ENCODE results near the gene CDK5R2.

Gene CDK5R2

DNA sequence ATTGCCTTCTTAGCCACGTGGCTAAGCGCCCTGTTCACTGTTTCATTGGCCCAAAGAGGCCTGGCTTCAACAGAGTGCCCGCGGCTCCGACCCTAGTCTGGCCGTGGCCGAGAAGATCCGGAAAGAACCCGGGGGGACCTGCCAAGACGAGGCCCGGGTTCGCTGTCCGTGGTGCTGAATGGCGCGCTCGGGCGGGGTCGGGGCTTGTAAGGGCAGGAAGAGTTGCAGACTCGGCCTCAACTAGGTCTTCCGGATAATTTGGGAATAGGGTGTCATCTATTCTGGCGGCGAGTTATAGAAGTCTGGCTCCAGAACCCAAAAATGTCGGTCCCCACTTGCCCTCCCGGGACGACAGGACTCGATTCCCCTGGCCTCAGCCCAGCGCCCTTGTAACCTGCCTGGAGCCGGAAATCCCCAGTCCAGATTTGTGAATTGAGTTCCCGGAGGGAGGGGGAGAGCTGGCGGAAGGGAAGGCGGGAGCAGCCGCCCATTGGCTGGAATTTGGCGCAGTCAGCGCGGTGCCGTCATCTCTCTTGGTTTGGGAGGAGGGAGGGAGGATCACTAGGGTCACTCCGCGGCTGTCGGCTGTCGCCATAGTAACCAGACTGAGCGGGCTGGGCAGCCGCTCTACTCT lies 3.5 kb downstream of the CDK5R2 start:
- DNase-seq = peak in 2 of 5 donors; percentile 47 to 56

DNA sequence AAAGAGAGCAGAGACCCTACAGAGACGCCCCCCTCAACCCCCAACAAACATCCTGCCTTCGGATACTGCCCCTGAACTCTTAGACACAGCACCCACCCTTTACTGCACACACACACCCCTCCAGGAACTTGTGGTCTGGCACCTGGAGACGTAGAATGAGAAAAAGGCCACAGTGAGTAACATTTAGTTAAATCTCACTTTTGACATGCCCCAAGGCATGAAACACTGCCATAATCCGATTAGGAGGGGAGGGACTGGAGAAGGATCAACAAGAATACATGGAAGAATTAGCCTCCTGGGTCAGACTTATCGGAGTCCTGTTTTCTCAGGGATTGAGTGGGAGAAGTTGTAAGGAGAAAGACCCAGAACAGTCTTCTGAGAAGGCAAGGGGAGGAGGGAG lies 4.1 kb downstream of the CDK5R2 start:
- DNase-seq = no peak

DNA sequence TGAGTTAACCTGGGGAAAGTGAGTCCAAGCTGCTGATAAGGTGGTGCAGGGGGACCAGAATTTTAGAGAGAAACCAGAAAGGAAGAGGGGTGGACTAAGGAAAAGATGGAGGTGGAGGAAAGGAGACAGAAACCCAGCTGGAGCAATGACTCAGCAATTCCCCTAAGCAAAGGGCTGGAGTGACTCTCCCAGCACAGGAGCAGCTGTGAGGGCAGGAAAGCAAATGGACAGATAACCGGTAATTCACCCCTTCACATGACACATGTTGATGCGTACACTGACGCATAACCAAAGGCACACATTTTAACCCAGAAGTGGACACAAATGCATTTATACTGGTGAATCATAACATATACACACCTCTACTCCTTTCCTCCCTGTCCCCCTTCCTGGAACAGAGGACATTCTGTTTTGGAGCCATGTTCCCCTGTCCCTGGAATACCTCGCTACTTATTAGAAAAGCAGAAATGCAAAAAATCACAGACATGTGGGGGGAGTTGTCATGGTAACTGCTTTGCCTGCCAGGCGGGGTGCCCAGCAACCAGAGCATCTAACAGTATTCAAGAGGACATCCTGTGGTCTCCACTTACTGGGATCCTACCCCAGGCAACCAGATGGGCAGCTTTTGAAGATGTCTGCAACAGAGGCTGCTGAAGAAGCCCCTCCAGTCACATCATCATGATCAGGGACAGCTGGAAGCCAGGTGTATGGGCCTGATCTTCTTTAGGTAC lies 4.7 kb downstream of the CDK5R2 start:
- DNase-seq = no peak

DNA sequence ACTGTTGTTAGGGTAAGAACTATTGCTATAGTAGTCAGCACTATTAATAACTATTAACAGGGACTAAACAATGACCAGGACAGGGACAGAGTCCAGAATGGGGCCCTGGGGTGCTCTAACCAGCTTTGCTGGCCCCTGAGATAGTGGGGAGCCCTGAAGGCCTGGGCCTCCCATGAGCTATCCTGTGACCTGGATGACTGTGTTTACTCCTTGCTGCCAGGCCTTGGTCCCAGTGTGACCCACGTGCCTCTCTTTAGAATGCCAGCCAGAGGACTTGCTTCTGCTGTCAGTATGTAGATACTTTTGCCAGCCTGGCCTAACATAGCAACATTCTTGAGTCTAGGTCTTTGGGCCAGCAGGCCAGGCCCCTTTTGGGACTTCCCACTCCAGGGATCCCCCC lies 11.4 kb downstream of the CDK5R2 start:
- DNase-seq = no peak

DNA sequence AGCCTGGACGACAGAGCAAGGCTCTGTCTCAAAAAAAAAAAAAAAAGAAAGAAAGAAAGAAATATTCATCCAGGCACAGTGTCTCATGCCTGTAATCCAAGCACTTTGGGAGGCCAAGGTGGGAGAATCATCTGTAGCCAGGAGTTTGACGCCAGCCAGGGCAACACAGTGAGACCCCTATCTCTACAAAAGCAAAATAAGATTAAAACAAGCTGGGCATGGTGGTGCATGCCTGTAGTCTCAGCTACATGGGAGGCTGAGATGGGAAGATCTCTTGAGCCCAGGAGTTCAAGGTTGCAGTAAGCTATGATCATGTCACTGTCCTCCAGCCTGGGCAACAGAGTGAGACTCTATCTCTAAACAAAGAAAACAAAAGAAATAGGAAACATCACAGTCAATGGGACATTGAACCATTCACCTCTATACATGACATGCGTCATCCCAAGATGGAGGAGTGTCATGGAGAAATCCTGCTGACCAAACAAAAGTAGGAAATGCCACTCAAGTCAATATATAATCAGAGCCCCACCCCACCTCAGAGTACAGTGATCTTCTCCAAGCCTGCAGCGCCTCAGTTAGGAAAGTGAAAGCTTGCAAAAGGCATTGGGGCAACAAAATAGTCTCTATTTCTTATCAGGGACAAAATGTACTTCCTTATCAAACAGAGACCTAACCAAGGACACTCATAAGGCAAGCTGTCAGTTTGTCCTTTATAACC lies 15.8 kb downstream of the CDK5R2 start:
- no peak for DNase-seq

DNA sequence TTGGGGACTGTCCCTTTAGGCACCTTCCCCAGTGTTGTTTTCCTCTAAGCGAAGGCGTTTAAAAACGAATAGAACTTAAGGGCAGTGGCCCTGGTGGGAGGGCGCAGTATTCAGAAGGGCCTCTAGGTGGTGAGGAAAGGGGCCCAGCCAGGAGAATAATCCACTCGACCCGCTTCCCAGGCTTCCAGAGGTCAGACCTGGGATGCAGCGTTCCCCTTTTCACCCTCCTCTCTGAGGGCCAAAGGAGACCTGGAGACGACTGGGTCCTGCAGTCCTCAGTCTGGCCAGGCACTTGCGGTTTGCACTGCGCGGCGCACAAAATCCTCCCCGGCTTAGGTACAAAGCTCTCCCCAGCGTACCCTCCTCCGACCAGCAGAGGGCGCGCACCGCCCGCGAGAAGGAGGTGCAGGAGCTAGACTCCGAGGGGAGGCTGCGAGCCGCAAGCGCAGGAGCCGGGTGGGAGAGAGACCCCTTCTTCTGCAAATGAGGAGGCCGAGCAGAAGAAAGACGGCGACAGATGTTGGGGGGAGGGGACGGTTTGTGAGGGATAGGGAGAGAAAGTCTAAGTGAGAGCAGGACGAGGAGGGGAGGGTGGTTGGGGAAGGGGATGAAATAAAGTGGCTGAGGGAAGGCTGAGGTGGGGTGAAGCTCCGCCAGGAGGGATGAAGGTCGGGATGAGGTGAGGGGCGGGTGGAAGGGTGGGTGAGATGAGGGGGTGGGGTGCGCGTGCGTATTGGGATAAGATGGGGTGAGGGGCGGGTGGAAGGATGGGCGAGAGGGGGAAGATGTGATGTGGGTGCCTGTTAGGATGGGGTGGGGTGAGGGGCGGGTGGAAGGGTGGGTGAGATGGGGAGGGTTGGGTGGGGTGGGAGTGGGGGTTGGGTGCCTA lies 20.6 kb downstream of the CDK5R2 start:
- DNase-seq = peak; percentile 55 to 80 (median 71)

DNA sequence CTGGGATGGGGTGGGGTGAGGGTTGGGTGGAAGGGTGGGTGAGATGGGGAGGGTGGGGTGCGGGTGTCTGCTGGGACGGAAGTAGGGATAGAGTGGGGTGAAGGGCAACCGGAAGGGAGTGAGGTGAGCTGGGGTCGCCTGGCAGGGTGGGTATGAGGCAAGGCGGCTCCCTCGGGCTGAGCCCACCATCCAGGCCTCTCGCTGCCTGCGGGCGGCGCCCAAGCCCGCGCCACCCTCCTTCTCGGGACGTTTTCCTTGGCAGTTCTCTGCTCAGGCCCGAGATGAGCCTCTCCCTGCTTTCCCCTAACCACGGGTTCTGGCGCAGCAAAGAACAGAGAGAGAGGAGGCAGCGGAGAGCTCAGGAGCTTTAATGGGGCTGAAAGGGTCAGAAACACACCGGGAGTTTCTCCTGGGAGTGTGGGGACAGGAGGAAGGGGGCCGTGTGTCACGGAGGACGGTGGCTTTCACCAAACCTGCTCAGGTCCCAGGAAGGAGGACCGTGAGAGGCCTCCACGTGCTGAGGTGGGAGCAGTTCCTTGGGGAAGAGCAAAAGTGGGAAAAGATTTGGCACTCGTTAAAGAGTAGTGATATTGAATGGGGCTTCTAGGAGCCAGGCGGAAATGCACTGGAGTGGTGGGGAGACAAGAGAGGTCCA lies 21.4 kb downstream of the CDK5R2 start:
- DNase-seq = no peak

DNA sequence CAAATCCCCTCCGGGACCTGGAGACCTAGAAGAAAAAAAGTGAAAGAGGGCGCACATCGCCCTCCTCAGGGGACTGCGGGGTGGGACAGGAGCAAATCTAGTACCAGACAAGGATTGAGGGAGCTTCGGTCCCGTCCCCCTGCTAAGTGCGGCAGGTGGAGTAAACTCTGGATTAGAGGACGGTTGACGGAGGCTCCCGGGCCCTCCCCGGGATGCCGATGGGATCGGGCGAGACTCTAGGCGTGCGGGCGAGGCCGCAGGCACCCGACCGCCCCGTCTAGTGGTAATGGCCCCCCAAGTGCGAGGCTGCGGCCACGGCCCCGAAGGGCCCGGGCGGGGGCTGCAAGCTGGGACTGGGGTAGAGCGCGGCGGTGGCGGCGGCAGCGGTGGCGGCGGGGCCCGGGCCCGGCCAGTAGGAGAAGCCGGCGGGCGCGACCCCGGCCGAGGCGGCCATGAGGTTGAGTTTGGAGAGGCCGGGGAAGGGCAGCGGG lies 22.0 kb downstream of the CDK5R2 start:
- no peak for DNase-seq

DNA sequence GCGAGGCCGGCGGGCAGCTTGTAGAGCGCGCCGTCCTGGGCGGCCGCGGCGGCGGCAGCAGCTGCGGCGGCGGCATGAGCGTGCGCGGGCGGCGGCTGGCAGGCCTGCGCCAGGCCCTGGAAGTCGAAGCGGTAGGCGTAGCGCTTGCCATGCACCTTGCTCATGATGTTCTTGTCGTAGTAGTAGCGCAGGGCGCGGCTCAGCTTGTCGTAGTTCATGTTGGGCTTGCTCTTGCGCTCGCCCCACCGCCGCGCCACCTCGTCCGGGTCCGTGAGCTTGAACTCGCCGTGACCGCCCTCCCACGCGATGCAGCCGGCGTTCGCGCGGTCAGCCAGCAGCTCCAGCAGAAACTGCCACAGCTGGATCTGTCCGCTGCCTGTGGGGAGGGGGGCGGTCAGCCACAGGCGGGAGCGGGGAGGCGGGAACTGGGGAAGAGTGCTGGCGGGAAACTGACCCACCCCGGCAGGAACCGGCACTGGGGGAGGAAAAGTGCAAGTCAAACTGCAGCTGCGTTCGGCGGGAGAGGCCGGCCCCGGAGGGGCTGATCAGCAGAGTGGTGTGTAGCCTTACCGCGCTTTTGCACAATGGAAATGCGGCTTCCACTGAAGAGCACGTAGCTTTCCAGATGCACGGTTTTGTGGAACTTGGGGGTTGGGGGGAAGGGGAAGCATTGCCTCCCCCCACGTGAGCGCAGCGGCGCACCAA lies 22.6 kb downstream of the CDK5R2 start:
- no peak for DNase-seq

DNA sequence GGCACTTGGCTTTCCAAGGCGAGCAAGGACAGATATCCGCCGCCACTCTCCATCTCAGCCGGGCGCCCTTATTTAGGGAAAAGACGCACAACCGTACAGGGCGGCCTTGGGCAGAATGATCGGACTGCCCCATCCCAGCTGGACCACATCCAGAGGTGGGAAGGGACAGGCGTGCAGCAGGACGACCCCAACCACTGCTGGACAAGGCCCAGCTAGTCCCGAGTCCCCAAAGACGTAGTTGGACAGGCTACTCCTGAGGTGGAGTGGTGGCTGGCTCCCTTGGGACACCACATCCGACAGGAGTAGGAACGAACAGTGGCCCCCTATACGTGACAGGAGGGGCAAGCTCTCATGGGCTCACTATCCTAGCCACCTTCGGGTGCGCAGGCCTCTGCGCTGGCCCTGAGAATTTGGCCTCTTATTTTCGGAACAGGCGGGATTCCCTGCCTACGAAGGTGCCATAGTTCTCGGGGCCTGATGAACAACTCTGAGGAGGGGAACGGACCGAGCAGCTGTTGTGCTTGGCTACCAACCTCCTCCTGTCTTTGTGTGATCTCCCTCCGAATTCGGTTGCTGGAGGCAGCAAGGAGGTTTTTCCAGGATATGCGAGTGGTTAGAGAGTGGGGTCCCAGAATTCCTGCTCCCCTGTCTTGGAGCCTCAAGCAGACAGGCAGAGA lies 23.3 kb downstream of the CDK5R2 start:
- DNase-seq = no peak

DNA sequence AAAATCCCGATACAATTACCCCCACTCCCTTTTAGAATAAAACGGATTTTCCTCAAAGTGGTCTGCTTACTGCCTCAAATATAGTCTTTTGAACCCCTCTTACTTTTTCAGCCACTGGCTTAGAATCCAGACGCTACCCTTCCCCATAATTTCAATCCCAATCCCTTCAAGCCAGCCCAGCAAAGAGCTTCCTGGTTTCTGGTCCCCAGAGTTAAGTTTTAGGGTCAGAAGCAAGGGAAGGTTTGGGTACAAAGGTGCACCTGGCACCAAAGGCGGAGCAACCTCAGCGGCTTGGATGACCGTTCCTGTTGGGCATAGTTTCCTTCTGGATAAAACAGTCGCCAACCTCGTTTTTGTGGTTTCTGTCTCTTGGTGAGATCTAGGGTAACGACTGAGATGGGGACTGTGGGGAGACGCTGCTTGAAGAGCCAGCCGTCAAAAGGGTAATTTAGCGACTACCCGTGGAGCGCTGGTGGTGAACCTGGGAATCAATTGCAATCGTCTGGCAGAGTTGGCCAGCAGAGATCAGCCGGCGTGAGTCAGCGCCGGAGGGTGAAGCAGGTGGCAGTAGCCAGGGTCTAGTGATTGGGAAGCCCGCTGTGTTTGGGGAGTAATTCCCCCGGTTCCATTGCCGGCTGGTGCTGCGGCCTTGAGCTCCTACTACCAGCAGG lies 23.9 kb downstream of the CDK5R2 start:
- DNase-seq = no peak

DNA sequence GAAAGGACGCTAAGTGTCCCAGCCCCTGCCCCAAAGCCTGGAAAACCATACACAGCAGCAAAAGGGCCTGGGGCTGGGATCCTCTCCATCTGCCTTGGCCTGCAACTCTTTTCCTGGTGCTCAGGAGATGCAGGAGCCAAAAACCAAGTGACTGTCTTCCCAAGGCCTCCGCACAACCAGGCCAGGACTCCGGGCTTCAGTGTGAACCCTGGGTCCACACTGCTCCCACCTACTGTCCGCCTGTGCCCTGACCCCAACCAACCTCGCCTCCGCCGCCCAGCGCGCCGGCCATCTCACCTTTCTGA lies 24.4 kb downstream of the CDK5R2 start:
- no peak for DNase-seq

DNA sequence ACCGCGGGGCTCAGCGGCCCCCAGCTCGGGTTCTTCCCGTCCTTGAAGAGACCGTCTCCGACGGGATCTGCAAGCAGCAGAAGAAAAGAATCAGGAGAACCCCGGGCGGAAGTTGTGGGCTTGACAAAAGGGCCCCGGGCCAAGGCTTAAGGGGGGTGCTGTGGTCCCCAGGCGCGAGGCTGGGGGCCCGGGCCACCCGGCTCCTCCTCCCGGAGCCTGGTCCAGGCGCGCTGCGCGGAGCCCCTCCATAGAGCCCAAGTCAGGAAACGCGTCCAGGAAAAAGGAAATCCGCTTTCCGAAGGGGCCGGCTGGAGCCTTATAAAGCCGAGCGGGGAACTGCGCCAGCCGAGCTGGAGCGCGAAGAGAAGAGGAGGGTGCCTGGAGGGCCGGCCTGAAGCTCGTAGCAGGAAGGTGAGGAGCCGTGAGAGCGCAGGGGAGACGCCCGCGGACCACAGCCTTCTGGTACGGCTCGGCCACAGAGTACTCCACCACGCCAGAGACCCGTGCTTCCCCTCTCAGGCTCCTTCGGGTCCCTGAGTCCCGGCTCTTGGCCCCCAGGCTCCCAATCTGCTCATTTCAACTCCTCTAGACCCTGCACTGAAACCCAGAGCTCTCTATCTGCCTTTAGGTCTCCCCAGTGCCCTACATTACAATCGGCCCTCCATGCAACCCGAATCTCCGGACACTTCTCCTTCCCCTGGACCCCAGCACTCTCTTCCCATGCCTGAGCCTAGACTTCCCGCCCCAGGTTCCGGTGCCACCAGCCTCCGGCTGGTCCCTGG lies 25.0 kb downstream of the CDK5R2 start:
- no peak for DNase-seq

DNA sequence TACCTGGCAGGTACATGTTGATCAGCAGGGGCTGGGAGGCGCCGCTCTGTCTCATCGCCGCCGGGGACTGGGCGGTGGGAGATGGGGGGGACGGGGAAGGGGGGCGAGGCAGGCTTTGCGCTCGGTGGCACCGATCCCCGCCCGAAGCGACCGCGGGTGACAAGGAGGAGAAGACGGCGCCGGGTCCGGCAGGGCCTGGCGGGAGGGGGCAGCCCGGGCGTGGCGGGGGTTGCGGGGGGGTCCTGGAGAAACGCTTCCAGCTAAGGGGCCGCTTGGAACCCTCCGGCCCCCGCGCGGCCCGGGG lies 25.5 kb downstream of the CDK5R2 start, which contains the start of gene FEV:
Gene FEV, minus strand, starts transcription at position 164 of the 304 bp plus-strand sequence. Its CDS starts 109 bp downstream, at position 55.
- DNase-seq = no peak

DNA sequence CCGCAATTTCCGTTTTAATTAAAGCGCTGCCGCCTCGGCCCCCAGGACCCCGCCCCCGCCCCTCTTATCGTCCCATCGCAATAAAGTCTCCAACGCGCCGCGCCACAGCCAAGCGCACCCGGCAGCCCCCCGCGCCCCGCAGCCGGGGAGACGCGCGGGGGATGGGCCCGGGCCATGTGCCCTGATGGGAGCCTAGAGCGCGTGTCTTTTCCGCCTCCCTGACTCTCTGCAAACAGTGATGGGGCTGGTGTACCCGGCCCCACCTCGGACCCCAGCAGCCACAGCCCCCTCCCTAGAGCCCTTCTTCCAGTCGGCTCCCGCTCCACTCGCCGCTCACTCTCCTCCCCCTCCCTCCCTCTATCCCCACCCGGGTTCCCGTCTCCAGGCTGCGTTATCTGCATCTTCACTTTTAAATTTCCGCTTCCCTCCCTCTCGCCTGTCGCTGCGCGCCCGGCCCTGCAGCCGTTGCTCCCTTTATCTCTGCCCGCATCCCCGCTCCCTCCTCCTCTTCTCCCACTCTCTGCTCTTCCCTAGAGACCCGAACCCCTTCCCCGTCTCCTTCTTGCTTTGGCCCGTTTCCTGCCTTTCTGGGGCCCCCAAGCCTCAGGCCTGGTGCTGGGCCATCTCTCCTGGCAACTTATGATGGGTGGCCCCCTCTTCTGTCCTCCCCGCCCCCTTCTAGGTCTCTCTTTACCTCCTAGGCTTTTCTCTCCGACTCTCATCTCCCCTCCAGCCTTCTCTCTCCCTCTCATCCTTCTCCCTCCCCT lies 26.0 kb downstream of the CDK5R2 start:
- no peak for DNase-seq

DNA sequence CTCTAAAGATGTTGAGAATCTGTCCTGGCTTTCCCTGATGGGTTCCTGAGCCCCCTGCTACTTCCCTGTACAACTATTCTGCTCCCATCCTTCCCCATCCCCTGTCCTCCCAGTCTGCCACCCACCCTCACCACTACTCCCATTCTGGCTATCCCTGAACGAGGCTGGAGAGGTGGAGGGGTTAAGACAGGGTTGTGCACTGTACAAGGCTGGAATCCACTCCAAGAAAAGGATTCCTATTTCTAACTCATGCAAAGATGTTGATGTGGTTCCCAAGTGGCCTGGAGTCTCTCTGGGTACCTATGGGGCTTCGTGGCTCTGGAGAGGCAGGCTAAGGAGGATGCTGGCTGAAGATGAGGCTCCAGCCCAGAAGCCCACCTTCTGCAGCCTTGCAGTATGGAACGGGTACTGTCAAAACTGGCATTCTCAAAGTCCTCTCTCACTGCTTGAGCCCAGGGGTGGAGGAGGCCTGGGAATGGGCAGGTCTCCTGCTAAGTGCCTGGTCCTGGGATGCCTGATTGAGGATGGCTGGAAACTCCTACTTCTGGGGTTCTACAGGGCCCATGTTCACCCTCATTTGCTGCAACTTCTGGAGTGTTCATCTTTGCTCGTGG lies 26.8 kb downstream of the CDK5R2 start:
- DNase-seq = no peak

DNA sequence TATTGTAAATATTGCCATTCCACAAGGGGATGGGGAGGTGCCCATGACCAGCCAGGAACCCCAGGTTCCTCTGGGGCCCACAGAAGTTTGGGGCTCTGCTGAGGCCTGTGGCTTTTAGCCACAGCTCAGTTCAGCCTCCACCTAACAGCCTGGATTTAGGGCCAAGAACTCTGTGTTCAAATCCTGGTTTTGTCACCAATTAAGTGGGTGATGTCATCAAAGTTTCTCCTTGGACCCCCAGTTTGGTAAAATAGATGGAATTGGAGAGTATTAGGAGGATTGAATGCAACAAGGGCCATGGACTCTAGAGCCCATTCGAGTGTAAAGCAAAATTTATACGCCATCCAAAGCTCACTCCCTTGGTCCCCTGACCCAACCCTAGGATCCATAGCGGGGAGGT lies 28.7 kb downstream of the CDK5R2 start:
- no peak for DNase-seq

DNA sequence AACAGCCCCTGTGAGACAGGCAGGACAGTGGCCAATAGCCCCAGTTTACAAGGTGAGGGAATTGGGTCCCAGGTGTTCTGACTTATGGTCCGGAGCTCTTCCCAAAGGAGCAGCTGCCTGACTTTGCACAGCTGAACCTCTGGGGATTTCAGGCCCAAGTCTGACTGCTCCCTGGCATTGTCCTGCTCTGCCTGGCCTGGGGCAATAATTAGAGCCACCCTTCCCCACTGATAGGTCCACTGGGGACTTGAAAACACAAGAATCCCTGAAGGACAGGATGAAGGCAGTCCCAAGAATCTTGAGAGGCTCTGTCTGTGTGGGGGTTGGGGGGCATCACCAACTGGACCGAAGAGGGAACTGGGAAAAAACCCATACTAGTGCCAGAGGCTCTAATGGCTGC lies 29.2 kb downstream of the CDK5R2 start:
- no peak for DNase-seq

DNA sequence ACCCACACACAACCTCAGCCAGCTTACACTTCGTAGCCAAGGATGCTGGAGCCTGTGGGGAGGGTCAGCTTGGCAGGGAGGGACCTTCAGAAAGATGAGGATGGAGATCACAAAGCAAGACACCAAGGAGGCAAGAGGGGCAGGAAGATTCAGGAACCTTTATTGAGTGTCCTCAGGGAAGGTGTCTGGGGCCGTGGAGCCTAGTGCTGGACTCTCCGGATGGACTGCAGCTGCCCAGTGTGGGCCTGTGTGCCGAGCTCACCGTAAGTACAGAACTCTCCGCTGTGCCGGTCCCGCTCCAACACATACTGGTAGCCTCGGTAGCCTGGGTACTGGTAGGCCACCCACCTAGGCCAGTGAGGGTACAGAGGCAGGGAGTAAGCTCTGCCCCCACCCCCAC lies 30.6 kb downstream of the CDK5R2 start:
- no peak for DNase-seq
